Stomach (tissue), 9 donors: Measurements from ENCODE around the gene PTPN14. TPM values are rescaled to one million over a fixed set of nuclear protein-coding genes. Genes with fewer than 3 reads are reported as not detected.

ENCODE experiments used
- DNase-seq, 2 donors: peaks; one replicate each; pipeline versions ENCODE4 v3.0.0 to v3.0.0-alpha.2; 2013 to 2019
- H3K27ac ChIP-seq, 5 donors: fragments of 200-600 bp in 4 of 5; sonication (generic) in 4 of 5; one replicate each; pipeline ENCODE4 v1.5.1; 2013 to 2019; ENCODE audit warnings: mild to moderate bottlenecking in 1 of 5, moderate library complexity in 1 of 5
- H3K27me3 ChIP-seq, 3 donors: fragments of 200-600 bp; sonication (generic); one replicate each; pipeline ENCODE4 v1.5.1; 2017 to 2019; ENCODE audit warnings: mixed run types in 1 of 3
- H3K36me3 ChIP-seq, 4 donors: fragments of 200-600 bp; sonication (generic); 1 replicate in 3 of 4; 2 replicates in 1 of 4; pipeline ENCODE4 v1.5.1; 2016 to 2019
- H3K4me1 ChIP-seq, 4 donors: fragments of 200-600 bp; sonication (generic); one replicate each; pipeline ENCODE4 v1.5.1; 2016 to 2019
- H3K4me3 ChIP-seq, 4 donors: fragments of 200-600 bp; sonication (generic) in 3 of 4; one replicate each; pipeline ENCODE4 v1.5.1; 2016 to 2019; ENCODE audit warnings: mild to moderate bottlenecking in 1 of 4
- H3K9me3 ChIP-seq, 4 donors: fragments of 200-600 bp; sonication (generic); one replicate each; pipeline ENCODE4 v1.5.1; 2016 to 2019
- EP300 ChIP-seq: sonication (generic); formaldehyde crosslinking; IDR thresholded peaks from one replicate; pipeline ENCODE4 v1.6.1; 2017; ENCODE audit warnings: antibody characterized with exemption
- POLR2A ChIP-seq, 4 donors: fragments of 450-650 bp; IDR thresholded peaks; one replicate each; pipeline ENCODE4 v1.6.1; 2016; ENCODE audit warnings: antibody characterized with exemption in 4 of 4, control low read depth in 2 of 4, mild to moderate bottlenecking in 1 of 4, moderate library complexity in 1 of 4
- POLR2AphosphoS5 ChIP-seq, 3 donors: sonication (generic); formaldehyde crosslinking; IDR thresholded peaks; one replicate each; pipeline ENCODE4 v1.6.1; 2016; ENCODE audit warnings: antibody characterized with exemption in 3 of 3
- WGBS, 5 donors: extraction: QIAGEN DNeasy Blood & Tissue Kit in 3 of 5; methylation state at CpG; one replicate each; pipeline versions ENCODE4 v1.1.5 to v1.1.7; 2013 to 2018; 5-methylcytosine and 5-hydroxymethylcytosine counted together
- intact Hi-C: fragments of 100-400 bp; cut with DNase I; formaldehyde crosslinking; loops from one replicate; pipeline ENCODE4 v1.15.1; 2023; ENCODE audit warnings: low total_unique reads
- polyA plus RNA-seq, 3 donors: library from polyadenylated mRNA; stranded (reverse); fragments of 200-250 nt; gene quantifications; one replicate each; pipeline ENCODE4 v1.2.3, GENCODE V29; 2013
- total RNA-seq, 5 donors: library from RNA; depleted of rRNA; stranded (reverse); fragments of >200 nt; gene quantifications; one replicate each; pipeline versions ENCODE4 v1.1.0 to v1.2.3, GENCODE V29; 2014 to 2016
- TF ChIP-seq, protein P1 (sequence below), 7 experiments: fragments of 450-650 bp in 4 of 7; fragments of 200-600 bp in 3 of 7; sonication (generic) in 3 of 7; IDR thresholded peaks; one replicate each; pipeline ENCODE4 v1.5.1; 2016 to 2019; ENCODE audit warnings: antibody characterized with exemption in 7 of 7, control low read depth in 2 of 7, mild to moderate bottlenecking in 1 of 7
- donor health status: healthy with polysubstance abuse.
- donor health status: Bipolar disorder and iron deficiency.
- donor health status: healthy.

PTPN14 gene
- total and polyA plus RNA-seq, 8 donors = 1.7 to 44.6 (median 9.8) TPM

DNA sequence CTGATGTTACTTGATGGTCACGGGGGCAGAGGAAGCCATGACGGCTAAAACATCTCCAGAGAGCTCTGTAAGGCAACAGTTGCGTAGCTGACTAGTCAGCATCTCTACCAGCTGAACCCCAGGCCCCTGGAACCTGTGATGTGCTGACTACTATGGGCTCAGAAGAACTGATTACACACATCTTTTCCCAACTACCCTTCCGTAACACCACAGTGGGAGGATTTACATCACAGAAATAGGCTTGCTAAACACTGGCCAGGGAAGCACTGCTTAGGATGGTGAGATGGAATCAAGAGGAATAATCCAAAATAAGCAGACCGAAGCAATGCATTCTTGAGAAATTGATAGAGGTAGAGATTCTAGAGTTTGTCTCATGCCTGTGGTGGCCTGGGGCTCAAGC lies 148.0 kb downstream of the PTPN14 start:
- 76 to 98% (median 77%) methylated on average over 5 of the region's 5 CpGs for WGBS, 5 donors
- intact Hi-C loops = no loop called here
- TF ChIP-seq POLR2AphosphoS5 (IDR thresholded peaks at IDR 0.05) = no peak
- no peak for TF ChIP-seq POLR2A (IDR thresholded peaks at IDR 0.05)
- no peak for TF ChIP-seq EP300
- TF ChIP-seq, protein P1, sequence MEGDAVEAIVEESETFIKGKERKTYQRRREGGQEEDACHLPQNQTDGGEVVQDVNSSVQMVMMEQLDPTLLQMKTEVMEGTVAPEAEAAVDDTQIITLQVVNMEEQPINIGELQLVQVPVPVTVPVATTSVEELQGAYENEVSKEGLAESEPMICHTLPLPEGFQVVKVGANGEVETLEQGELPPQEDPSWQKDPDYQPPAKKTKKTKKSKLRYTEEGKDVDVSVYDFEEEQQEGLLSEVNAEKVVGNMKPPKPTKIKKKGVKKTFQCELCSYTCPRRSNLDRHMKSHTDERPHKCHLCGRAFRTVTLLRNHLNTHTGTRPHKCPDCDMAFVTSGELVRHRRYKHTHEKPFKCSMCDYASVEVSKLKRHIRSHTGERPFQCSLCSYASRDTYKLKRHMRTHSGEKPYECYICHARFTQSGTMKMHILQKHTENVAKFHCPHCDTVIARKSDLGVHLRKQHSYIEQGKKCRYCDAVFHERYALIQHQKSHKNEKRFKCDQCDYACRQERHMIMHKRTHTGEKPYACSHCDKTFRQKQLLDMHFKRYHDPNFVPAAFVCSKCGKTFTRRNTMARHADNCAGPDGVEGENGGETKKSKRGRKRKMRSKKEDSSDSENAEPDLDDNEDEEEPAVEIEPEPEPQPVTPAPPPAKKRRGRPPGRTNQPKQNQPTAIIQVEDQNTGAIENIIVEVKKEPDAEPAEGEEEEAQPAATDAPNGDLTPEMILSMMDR (IDR thresholded peaks at IDR 0.05) = no peak
- peaks cover 0 to 23% (median 18%) of the 10 kb centered on the region in 4 donors for H3K36me3 ChIP-seq
- H3K9me3 ChIP-seq = no peaks in the 10 kb centered on the region
- H3K4me1 ChIP-seq = peaks cover 0 to 10% (median 2%) of the 10 kb centered on the region in 4 donors
- DNase-seq = no peak
- H3K27ac ChIP-seq = no peak overlapping the region
- H3K27me3 ChIP-seq = no peaks in the 10 kb centered on the region
- no peak overlapping the region for H3K4me3 ChIP-seq

DNA sequence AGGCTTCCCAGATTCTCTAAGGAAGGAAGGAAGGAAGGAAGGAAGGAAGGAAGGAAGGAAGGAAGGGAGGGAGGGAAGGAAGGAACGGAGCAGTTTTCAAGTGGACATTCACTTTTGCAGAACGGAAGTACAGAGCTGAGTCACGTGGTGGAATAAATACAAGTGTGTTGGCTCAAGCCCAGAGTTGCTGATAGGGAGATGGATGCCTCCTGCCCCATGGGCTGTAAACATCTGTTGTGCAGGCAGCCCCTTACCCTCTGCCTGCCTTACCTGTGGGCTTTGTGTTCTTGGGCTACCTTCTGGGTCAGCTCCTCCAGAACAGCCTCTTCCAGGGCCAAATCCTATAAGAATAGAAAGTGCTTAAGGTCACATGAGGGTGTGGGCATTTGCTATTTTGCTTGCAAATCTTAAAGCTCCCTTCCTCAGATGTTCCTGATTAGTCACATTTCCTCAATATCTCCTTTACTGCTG lies 148.8 kb downstream of the PTPN14 start:
- TF ChIP-seq EP300 = no peak
- TF ChIP-seq, protein P1 (IDR thresholded peaks at IDR 0.05) = no peak
- TF ChIP-seq POLR2A (IDR thresholded peaks at IDR 0.05) = no peak

DNA sequence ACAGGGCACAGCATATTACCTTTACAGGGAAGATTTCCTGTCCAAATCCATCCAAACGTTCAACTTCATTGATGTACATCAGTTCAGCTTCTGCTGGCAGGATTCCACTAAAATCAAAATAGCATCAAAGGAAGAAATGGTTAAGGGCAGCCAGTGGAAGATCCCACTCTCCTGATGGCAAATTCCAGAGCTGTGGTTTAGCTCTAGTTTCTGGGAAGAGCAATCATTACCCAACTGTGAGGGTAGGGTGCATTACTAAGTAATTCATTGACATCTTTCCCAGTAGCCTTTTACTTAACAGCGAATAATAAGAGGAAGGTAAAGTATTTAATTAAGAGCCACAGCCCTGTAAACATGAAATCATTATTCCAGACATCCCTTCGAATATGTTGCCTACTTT lies 149.7 kb downstream of the PTPN14 start:
- Histone ChIP-seq H3K36me3 (peaks cover 0 to 24% (median 18%) of the 10 kb centered on the region in 4 donors), H3K4me3 (no peak overlapping the region), H3K27me3 (no peaks in the 10 kb centered on the region), H3K9me3 (no peaks in the 10 kb centered on the region), H3K4me1 (peaks cover 0 to 10% (median 2%) of the 10 kb centered on the region in 4 donors), H3K27ac (no peak overlapping the region)
- TF ChIP-seq, protein P1 (IDR thresholded peaks at IDR 0.05) = no peak
- no peak for TF ChIP-seq POLR2AphosphoS5 (IDR thresholded peaks at IDR 0.05)
- no peak for TF ChIP-seq EP300
- TF ChIP-seq POLR2A (IDR thresholded peaks at IDR 0.05) = no peak
- WGBS, 5 donors = 72 to 82% (median 79%) methylated on average over 3 of the region's 3 CpGs
- no peak for DNase-seq
- intact Hi-C loops = no loop called here

More for the DNA sequence above, 148.8 kb downstream of the PTPN14 start:
- Histone ChIP-seq H3K4me1 (peaks cover 0 to 10% (median 2%) of the 10 kb centered on the region in 4 donors), H3K36me3 (peaks cover 0 to 23% (median 18%) of the 10 kb centered on the region in 4 donors), H3K4me3 (no peak overlapping the region), H3K27me3 (no peaks in the 10 kb centered on the region), H3K27ac (no peak overlapping the region), H3K9me3 (no peaks in the 10 kb centered on the region)
- intact Hi-C loops = no loop called here
- peak in 1 of 2 donors; percentile 32 for DNase-seq
- 3 to 22% (median 10%) methylated on average over 1 to 3 of the region's 3 CpGs for WGBS, 5 donors

DNA sequence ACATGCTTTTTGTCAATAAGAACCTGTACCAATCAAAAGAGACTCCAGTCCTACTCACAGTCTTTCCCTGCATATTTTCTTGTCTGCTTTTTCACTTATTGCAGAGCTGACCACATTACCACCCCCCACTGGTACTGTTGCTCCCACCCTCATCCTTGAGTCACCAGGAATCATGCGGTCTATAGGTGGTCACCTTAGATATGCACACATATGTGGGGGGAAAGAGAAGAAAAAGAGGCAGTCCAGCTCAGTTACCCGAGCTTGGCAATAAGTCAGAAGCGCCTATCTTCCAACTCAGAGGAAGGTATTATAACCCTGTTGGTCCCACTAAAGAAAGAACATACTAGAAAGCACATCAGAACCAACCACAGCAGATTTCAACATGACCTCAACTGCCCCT lies 151.3 kb downstream of the PTPN14 start:
- intact Hi-C loops = no loop called here

DNA sequence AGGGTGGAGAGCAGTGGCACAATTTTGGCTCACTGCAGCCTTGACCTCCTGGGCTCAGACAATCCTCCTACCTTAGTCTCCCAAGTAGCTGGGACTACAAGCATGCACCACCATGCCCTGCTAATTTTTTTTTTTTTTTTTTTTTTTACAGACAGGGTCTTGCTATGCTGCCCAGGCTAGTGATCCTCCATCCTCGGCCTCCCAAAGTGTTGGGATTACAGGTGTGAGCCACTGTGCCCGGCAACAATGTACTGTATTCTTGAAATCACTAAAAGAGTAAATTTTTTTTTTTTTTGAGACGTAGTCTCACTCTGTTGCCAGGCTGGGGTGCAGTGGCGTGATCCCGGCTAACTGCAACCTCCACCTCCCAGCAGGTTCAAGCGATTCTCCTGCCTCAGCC lies 152.9 kb downstream of the PTPN14 start:
- WGBS, 5 donors = 92 to 97% (median 95%) methylated on average over 6 of the region's 6 CpGs
- H3K36me3 ChIP-seq = peaks cover 7 to 43% (median 32%) of the 10 kb centered on the region in 4 donors
- no peaks in the 10 kb centered on the region for H3K27me3 ChIP-seq
- no peak overlapping the region for H3K4me3 ChIP-seq
- no peak for DNase-seq
- TF ChIP-seq, protein P1 (IDR thresholded peaks at IDR 0.05) = no peak
- TF ChIP-seq POLR2AphosphoS5 (IDR thresholded peaks at IDR 0.05) = no peak
- TF ChIP-seq EP300 = no peak
- TF ChIP-seq POLR2A (IDR thresholded peaks at IDR 0.05) = no peak
- H3K9me3 ChIP-seq = no peaks in the 10 kb centered on the region
- intact Hi-C loops = no loop called here
- H3K4me1 ChIP-seq = peaks cover 0 to 10% (median 2%) of the 10 kb centered on the region in 4 donors
- H3K27ac ChIP-seq = peak overlapping the region in 1 of 5 donors; percentile 12

More for the DNA sequence above, 151.3 kb downstream of the PTPN14 start:
- WGBS, 5 donors = 84 to 91% (median 88%) methylated on average over 3 of the region's 3 CpGs
- Histone ChIP-seq H3K27me3 (no peaks in the 10 kb centered on the region), H3K4me1 (peaks cover 0 to 10% (median 2%) of the 10 kb centered on the region in 4 donors), H3K27ac (no peak overlapping the region), H3K4me3 (no peak overlapping the region), H3K9me3 (no peaks in the 10 kb centered on the region), H3K36me3 (peaks cover 0 to 30% (median 19%) of the 10 kb centered on the region in 4 donors)
- TF ChIP-seq POLR2AphosphoS5 (IDR thresholded peaks at IDR 0.05) = no peak
- no peak for TF ChIP-seq POLR2A (IDR thresholded peaks at IDR 0.05)
- DNase-seq = no peak
